ENCODE data around the gene AP1S2. TPM values are rescaled to one million over a fixed set of nuclear protein-coding genes. Genes with fewer than 3 reads are reported as not detected.

Gene AP1S2
- total and polyA plus RNA-seq, 2 of the 13 experiments (the other 11 are each of a cell fraction or from before 2014, with no cell fraction given) = 10.1 to 18.8 TPM

DNA sequence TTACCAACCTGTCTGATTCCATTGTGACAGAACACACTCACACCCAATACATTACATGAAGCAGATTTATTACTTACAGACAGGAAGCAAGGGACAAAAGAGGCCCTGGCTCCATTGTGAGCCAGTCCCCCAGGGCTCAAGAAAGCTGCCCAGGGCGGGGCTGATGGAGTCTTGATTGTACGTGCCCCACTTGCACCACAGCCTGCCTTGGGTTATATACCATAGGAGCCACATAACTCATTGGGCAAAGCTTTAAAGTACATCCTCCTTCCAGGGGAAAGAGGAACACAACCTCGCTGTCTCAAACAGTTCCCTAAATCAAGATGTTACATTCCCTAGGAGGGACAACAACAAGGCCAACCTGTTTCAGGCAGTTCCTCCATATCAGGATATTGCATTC, 67.7 kb downstream of the AP1S2 start (continued):
- TF ChIP-seq ZNF121 (CRISPR knock-in tag; IDR thresholded peaks at IDR 0.05) = no peak
- no peak for TF ChIP-seq AGO1 (IDR thresholded peaks at IDR 0.05; ENCODE audit: low read depth, low read length, poor library complexity, severe bottlenecking)
- TF ChIP-seq GZF1 (CRISPR knock-in tag; IDR thresholded peaks at IDR 0.05) = no peak
- no peak for TF ChIP-seq ZMAT3 (CRISPR knock-in tag; conservative IDR thresholded peaks at IDR 0.05)
- no peak for TF ChIP-seq SMAD9 (CRISPR knock-in tag; IDR thresholded peaks at IDR 0.05)
- no peak for TF ChIP-seq ZNF205 (CRISPR knock-in tag; IDR thresholded peaks at IDR 0.05)
- no peak for TF ChIP-seq PPARG (CRISPR knock-in tag; conservative IDR thresholded peaks at IDR 0.05)

GRCh38 chrX:15785176-15785750, 69.3 kb downstream of the AP1S2 start:
- Histone ChIP-seq H3K9ac (ENCODE audit: insufficient read depth, low read depth, low read length) (no peak overlapping the region), H3K36me3 (replicated peaks in 1 of 2; ENCODE audit: control insufficient read depth in 1 of 2, insufficient read depth in 2 of 2, low read length in 2 of 2) (no peaks in the 10 kb centered on the region), H3K4me2 (ENCODE audit: low read depth, low read length) (no peak overlapping the region), H2AFZ (ENCODE audit: low read length) (no peak overlapping the region), H4K20me1 (ENCODE audit: insufficient read depth, low read length) (no peaks in the 10 kb centered on the region), H3K27ac (ENCODE audit: extremely low read length, insufficient read depth, low read length) (no peak overlapping the region), H3K79me2 (ENCODE audit: insufficient read depth, low read length) (no peaks in the 10 kb centered on the region), H3K4me3 (replicated peaks in 1 of 3; ENCODE audit: insufficient read depth in 1 of 3, low read depth in 2 of 3, low read length in 3 of 3) (no peak overlapping the region), H3K4me1 (ENCODE audit: insufficient read depth, low read length) (peaks cover 9% of the 10 kb centered on the region), H3K9me3 (ENCODE audit: low read length) (no peaks in the 10 kb centered on the region), H3K27me3 (ENCODE audit: control insufficient read depth in 1 of 2, insufficient read depth in 2 of 2, low read length in 2 of 2) (no peaks in the 10 kb centered on the region)
- POLR2A ChIA-PET = no interaction called here
- intact Hi-C loops (cut with micrococcal nuclease; ENCODE audit: unreplicated experiment) (no loop called here), in situ Hi-C loops (cut with HindIII; ENCODE audit: extremely low pct_ligation_motif_present, low pct_unique_long_range_greater_than_20kb) (no loop called here)
- WGBS (ENCODE audit: low lambda C conversion rate) = 62% methylated on average over 3 of the region's 3 CpGs
- FAIRE-seq (no peak), ATAC-seq (no peak), DNase-seq (ENCODE audit: low spot score) (peak; percentile 21)
- no TSS peak for BruUV-seq (replicated peaks)
- CTCF ChIA-PET (ENCODE audit: low intra/inter-chr PET ratio, low total read pairs) = no interaction called here
- TF ChIP-seq CEBPB (IDR thresholded peaks at IDR 0.05; ENCODE audit: borderline replicate concordance, low read depth, low read length) (0 out of 2 replicates have a peak, but pooled peaks have one; percentile 27), SCMH1 (CRISPR knock-in tag; IDR thresholded peaks at IDR 0.05; ENCODE audit: borderline replicate concordance) (no peak), ZNF362 (CRISPR knock-in tag; IDR thresholded peaks at IDR 0.05; ENCODE audit: borderline replicate concordance) (no peak), IRF2 (CRISPR knock-in tag; IDR thresholded peaks at IDR 0.05) (no peak)

All from HepG2 (cell line).